Prostate gland (tissue), 2 donors: Measurements from ENCODE around the gene LYPD8.

Experiments used
- CTCF ChIP-seq, 4 experiments: fragments of 200-600 bp in 2 of 4; fragments of 450-650 bp in 2 of 4; sonication (generic) in 2 of 4; IDR thresholded peaks; 1 replicate in 3 of 4; 2 replicates in 1 of 4; pipeline ENCODE4 v1.5.1; 2016 to 2019; ENCODE audit warnings: antibody characterized with exemption in 4 of 4, mild to moderate bottlenecking in 2 of 4, moderate library complexity in 2 of 4
- POLR2A ChIP-seq: fragments of 450-650 bp; IDR thresholded peaks from one replicate; pipeline ENCODE4 v1.6.1; 2016; ENCODE audit warnings: antibody characterized with exemption, mild to moderate bottlenecking
- POLR2AphosphoS5 ChIP-seq: sonication (generic); formaldehyde crosslinking; IDR thresholded peaks from one replicate; pipeline ENCODE4 v1.6.1; 2017; ENCODE audit warnings: antibody characterized with exemption

- TF ChIP-seq CTCF (IDR thresholded peaks at IDR 0.05) (no peak), POLR2A (no peak), POLR2AphosphoS5 (no peak)
These were observed 592 bp upstream of the LYPD8 start for GRCh38 chr1:248756151-248756550.
